GM19238 (cell line): Measurements from ENCODE around the gene CH25H.

Source experiments
- DNase-seq: peaks from one replicate; pipeline ENCODE4 v3.0.0; 2011; ENCODE audit warnings: low spot score; ENCODE audit not compliant: insufficient read length

Gene CH25H

GRCh38 chr10:89233033-89233432, 25.9 kb upstream of the CH25H start:
- DNase-seq, result no peak

- no peak for DNase-seq
Measured at GRCh38 chr10:89228962-89229361, 21.8 kb upstream of the CH25H start.

DNA sequence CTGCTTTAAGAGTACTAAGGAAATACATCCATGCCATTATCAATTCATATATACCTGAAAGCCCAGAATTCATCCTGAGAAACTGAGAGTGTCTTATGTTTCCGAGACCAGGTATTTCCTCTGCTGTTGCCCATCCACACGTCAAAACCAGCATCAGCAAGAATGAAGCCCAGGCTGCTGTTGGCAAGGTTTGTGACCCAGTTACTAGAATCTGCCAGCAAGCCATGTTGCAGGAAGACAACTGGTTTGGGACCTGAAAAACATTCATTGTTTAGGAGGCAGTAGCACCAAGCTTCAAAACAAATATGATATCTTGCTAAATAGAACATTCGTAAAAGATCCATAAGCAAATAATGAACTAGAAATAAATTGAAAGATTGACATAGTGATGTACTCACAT, 21.0 kb upstream of the CH25H start:
- DNase-seq, result no peak

DNA sequence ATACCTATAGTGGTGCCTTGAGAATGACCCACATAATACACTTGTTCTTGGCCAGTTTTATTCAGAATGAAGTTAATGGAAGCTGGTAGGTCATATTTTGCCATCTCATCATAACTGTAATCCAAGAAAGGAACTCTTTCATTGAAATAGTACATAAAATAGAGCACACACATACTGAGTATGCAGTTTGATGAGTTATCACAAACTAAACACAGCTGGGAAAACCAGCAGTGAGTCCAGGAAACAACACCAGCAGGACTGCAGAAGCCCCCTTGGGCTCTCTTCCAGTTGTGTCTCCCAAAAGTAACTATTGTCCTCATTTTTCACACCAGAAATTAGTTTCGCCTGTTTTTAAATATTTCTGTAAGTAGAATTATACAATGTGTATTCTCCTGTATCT, 19.8 kb upstream of the CH25H start:
- DNase-seq, result no peak

- no peak for DNase-seq
Measured at GRCh38 chr10:89224739-89225443, 17.8 kb upstream of the CH25H start.

GRCh38 chr10:89221919-89222318, 14.8 kb upstream of the CH25H start:
- no peak for DNase-seq

DNA sequence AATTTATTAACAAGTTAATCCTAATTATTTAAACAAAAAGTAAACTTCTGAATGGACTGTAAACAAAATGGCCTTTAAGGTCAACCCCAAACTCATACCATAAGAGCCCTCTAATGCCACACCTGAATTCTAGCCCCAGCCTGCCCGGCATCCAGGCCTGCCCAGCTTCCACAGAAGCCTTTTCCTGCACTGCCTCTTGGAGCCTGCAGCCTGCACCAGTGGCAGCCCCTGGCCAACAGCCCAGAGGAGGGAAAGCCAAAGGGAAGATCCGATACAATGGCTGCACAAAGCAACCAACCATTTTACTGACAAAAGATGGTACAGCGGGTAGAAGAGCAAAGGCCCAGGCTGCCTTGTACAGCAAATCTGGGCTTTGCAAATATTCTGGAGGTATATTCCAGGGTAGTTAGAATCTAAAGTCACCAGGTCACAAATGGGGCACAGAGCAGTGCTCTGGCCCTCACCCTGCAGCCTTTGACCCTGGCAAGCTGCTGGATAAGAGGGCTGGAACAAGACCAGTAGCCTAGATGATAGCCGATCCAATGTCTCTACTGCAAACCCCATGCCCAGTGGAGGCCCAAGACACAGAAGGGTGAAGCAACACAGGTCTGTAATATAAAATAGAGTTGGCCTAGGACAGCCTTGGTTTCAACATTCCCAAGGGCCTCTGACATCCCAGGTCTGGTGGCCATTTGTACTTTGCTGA, 12.5 kb upstream of the CH25H start:
- no peak for DNase-seq

DNA sequence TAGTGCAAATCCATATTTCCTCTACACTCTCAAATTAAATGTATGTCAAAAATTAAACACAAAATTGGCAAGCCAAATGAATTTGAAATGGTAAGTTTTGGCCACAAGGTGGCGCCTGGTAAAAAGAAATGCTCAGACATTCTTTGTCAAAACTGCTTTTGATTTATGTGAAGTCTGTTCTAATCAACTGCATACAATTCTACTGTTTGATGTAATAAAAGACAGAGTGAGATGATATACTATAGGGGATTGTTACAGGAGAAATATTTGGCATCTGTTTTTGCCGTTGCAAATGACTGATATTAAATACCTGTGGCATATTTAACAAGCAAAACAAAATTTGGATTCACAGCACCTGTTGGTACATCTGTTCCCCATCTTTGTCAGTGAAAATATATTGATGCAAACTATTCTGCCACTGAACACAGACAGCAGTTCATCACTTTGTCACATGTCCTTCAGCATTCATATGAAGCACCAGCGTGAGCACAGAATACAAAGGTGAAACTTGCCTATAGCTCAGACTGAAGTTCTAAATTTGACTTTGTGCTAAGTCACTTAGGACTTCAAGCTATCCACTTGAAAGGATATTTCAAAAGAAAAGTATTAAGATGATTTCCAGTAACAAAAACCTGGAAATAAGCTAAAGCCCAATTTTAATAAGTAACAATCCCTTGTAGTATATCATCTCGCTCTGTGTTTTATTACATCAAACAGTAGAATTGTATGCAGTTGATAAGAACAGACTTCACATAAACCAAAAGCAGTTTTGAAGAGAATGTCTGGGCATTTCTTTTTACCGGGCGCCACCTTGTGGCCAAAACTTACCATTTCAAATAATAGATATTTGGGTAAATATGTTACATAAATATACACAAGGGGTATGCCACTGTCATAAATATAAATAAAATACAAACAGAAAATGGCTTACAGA, 10.2 kb upstream of the CH25H start:
- no peak for DNase-seq

DNA sequence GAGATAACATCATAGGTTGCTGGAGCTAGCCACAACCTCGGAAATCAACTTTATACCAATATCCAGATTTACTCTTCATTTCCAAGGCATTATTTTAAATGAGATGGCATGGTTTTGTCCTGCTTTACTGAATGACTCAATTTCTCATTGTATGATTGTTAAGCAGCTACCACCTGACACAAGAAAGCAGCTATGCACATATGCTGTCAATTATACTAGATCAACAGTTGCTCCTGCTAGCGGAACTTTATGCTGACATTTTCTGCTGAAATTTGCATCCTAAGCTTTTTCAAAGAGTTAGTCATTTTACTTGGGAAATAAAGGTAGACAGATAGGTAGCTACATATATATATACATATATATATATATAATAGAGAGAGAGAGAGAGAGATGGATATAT, 8.9 kb upstream of the CH25H start:
- no peak for DNase-seq

- no peak for DNase-seq
Measured at GRCh38 chr10:89215511-89215910, 8.4 kb upstream of the CH25H start.

GRCh38 chr10:89214566-89215165, 7.5 kb upstream of the CH25H start:
- DNase-seq, result no peak

GRCh38 chr10:89213191-89213808, 6.2 kb upstream of the CH25H start:
- no peak for DNase-seq

DNA sequence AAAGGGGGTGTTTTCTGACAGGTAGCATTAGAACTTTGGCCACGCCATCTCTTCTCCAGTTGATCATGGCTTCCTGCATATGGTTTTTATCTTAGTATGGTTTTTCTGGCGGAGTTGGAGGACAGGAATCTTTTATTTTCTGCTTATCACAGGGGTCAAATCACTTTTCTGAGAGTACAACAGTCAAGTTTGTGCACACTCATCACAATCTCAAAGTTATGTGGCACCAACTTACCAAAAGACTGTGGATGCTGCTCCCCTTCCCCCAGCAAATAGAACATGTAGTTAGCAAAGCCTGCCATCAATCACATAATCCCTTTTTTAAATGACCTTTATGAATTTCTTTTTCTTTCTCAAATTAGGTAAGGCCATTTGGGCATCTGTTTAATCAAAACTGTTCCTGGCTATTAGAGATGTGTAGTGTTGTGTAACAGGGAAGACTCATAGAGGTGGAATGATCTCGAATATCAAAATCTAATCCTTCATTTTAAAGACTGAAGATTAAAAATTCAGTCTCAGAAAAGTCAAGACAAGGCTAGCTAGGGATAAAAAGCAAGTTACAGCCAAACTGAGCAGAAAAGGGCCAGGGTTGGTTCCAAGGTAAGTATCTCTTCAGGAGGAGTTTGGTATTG, 3.8 kb upstream of the CH25H start:
- no peak for DNase-seq

DNA sequence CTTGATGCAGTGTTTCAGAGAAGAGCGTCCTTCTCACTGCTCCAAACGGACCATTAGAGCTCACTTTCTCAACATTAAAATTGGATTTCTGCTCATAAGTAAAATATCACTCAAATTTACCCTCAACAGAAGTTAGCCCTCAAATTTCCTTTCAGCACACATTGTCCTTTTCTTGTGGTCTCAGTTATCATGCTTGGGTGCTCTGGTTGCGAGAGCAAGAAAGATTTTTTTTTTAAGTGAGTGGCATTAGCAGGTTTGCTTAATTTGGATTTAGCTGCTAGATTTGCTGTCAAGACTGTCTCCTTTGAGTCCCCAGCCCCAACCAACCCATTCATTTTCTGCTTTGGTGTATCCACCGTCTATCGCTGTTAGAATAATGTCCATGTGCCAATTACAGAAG, 2.6 kb upstream of the CH25H start:
- DNase-seq, result no peak

GRCh38 chr10:89207801-89208551, 859 bp upstream of the CH25H start:
- no peak for DNase-seq

GRCh38 chr10:89206402-89207180, 526 bp downstream of the CH25H start:
- no peak for DNase-seq

DNA sequence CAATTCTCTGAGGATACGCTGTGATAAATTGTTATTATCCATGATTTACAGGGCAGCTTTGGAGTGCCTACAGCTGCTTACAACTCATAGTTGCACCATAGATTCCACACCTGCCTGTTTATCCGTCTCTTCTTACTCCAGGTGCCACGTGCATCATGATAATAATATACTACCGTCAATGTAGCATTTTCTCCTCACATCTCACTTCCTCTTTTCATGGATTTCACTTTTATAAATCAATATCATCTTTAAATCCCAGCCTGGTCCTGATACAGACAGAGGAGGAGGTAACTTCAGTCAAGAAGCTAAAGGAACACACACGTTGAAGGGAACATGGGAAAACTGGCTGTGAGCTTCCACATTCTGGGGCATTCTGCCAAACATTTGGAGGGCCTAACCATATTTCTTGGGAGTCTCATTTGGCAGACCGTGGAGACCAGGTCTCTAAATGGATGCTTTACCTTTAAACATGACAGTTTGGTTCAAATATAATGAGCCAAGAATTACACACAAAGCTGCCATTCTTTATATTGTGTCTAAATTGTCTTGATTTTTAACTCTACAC, 2.4 kb downstream of the CH25H start:
- no peak for DNase-seq

GRCh38 chr10:89203237-89203636, 3.9 kb downstream of the CH25H start:
- DNase-seq, result no peak

DNA sequence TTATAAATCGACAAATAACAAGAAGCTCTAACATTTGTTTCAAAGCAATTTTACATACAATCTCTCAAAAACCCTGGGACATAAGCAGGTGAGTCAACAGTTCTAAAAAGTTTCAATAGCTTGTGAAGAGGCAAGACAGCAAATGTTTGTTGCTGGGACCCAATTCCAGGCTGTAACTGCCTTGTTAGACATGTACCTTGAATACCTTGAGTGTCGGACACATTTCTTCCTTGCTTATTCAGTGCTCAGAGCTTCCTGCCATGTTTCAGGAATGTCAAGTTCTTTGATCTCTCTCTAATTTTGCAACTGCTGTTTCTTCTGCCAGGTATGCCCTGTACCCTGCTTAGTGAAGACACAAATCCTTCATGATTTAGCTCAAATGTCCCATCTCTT, 5.1 kb downstream of the CH25H start:
- DNase-seq, result no peak
